ENCODE results near the gene VDR.

DNA sequence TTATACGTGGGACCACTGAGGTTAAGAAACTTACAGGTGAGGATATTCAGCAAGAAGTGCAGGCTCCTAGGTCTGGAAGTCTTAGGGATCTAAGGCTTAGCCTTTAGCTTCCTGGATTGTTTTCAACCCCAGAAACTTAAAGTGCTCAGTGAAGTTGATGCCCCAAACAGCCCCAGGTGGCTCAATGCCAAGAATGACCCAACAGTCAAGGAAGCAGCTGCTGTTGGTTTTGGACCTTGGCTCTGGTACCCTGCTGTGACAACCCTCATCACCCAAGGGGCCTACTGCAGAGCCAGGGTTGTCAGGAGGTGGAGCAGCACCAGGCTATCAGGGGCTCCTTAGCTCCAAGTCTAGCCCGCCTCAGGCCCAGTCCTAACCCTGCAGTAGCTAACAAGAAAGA is 36.8 kb downstream of the VDR start:
- TF ChIP-seq, protein P1, sequence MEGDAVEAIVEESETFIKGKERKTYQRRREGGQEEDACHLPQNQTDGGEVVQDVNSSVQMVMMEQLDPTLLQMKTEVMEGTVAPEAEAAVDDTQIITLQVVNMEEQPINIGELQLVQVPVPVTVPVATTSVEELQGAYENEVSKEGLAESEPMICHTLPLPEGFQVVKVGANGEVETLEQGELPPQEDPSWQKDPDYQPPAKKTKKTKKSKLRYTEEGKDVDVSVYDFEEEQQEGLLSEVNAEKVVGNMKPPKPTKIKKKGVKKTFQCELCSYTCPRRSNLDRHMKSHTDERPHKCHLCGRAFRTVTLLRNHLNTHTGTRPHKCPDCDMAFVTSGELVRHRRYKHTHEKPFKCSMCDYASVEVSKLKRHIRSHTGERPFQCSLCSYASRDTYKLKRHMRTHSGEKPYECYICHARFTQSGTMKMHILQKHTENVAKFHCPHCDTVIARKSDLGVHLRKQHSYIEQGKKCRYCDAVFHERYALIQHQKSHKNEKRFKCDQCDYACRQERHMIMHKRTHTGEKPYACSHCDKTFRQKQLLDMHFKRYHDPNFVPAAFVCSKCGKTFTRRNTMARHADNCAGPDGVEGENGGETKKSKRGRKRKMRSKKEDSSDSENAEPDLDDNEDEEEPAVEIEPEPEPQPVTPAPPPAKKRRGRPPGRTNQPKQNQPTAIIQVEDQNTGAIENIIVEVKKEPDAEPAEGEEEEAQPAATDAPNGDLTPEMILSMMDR (conservative IDR thresholded peaks at IDR 0.05) = no peak
- no peak for TF ChIP-seq ZFX (IDR thresholded peaks at IDR 0.05)

Measured in C4-2B (cell line).